ENCODE results near the gene METTL15. TPM values are rescaled to one million over a fixed set of nuclear protein-coding genes. Genes with fewer than 3 reads are reported as not detected.
"Not testable (repeated sequence)": the region's sequence is repeated elsewhere in the genome, so short reads cannot be mapped to it uniquely, and the experiment has no call there.

The METTL15 gene, protein sequence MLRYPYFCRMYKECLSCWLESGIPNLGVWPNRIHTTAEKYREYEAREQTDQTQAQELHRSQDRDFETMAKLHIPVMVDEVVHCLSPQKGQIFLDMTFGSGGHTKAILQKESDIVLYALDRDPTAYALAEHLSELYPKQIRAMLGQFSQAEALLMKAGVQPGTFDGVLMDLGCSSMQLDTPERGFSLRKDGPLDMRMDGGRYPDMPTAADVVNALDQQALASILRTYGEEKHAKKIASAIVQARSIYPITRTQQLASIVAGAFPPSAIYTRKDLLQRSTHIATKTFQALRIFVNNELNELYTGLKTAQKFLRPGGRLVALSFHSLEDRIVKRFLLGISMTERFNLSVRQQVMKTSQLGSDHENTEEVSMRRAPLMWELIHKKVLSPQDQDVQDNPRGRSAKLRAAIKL
- 12.1 and 14.6 TPM in 2 replicates for total RNA-seq (2014; rRNA removed; shearing (Covaris generic))
- polyA plus RNA-seq (2015; cell fraction: cytosol; rRNA removed), result 10.3 and 14.5 TPM in 2 replicates
- 17.7 and 19.3 TPM in 2 replicates for polyA plus RNA-seq (2015; cell fraction: nucleus; rRNA removed)

DNA sequence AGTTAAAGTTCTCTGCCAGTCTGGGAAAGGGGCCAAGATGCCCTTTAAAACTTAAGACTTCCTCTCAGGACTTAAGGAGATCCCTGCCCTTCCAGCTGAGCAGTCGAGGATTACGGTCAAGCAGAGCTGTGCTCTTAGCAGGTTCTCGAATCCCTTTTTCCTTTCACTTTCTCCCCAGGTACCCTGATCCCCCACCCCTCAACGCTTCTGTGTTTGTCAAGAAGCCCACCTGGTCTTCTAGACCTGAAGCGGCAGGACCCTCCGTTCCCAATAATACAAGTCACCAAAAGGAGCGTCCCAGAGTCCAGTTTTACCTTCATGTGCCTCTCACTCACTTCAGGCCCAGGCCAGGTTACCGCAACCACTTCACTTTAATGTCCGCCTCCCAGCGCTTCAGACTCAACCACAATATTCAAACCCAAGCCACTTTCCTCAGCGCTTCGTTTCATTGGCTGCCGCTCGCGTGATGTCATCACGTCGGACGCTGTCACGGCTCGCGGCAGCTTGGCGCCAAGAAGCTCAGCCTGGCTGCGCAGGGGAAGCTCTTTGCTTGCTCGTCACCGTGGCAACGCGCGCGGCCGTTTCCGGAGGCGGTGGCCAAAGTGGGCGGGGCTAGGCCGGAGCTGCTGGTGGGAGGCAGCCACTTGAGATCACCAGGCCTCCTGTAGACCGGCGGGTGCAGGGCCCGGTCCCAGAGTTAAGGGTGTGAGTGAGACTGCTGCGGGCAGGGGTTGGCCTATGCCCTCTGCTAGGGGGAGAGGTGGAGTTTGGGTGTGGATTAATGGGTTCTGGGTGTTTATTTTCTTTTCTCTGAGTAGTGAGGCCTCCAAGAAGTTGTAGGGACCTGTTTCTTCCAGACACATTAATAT, at the start of gene METTL15, which contains the start of gene KIF18A:
Gene METTL15 (plus strand): TSS at position 639 of the 869 bp plus-strand sequence. CDS start 4,947 bp downstream, outside the sequence.
Gene KIF18A (minus strand): TSS at position 407 of the 869 bp plus-strand sequence. CDS start 10,209 bp downstream, outside the sequence.
- peak; percentile 99 for DNase-seq (ENCODE audit: low read depth)

GRCh38 chr11:28071305-28071704, 36.9 kb upstream of the METTL15 start:
- DNase-seq (ENCODE audit: low read depth), result no peak

DNA sequence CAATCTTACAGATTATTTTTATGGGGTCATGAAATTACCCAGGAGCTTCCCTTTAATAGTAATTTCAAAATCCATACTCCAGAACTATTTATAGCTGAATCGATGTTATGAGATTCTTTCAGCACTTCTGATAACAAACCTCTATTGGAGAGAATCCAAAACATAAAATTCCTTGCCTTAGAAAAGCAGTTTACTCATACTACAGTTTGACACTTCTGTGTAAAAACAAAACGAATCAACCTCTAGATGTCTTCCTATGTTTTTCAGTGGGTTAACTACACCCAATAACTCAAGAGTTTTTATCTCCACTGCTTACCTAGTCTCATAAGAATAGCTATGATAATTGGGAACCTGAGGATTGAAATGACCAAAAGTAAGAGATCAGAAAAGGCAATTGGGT, 35.9 kb upstream of the METTL15 start:
- no peak for DNase-seq (ENCODE audit: low read depth)

DNA sequence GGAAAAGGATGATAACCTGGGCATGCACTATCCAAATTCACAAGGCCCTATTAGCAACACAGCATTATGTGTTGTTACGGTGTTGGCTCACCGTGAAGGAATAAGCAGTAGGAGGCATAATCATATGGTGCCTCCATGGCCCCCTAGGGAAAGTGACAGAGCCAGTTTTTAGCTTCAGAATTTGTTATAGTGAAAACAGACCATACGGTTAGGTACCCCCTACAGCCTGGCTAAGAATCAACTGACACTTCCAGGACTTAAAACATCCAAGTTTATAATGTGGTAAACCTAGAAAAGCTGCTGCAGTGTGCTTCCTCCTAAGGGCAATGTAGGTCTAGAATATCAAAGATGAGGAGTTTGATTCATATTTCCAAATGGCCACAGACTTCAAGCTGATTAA, 30.7 kb upstream of the METTL15 start:
- DNase-seq (ENCODE audit: low read depth), result no peak

GRCh38 chr11:28083118-28083517, 25.1 kb upstream of the METTL15 start:
- DNase-seq (ENCODE audit: low read depth), result no peak

GRCh38 chr11:28086569-28086968, 21.6 kb upstream of the METTL15 start:
- DNase-seq (ENCODE audit: low read depth), result peak; percentile 26

- DNase-seq (ENCODE audit: low read depth), result not testable (repeated sequence)
These were observed 21.0 kb upstream of the METTL15 start for GRCh38 chr11:28087192-28087591.

- not testable (repeated sequence) for DNase-seq (ENCODE audit: low read depth)
These were observed 20.5 kb upstream of the METTL15 start for GRCh38 chr11:28087693-28088092.

- no peak for DNase-seq (ENCODE audit: low read depth)
These were observed 18.8 kb upstream of the METTL15 start for GRCh38 chr11:28089378-28089777.

DNA sequence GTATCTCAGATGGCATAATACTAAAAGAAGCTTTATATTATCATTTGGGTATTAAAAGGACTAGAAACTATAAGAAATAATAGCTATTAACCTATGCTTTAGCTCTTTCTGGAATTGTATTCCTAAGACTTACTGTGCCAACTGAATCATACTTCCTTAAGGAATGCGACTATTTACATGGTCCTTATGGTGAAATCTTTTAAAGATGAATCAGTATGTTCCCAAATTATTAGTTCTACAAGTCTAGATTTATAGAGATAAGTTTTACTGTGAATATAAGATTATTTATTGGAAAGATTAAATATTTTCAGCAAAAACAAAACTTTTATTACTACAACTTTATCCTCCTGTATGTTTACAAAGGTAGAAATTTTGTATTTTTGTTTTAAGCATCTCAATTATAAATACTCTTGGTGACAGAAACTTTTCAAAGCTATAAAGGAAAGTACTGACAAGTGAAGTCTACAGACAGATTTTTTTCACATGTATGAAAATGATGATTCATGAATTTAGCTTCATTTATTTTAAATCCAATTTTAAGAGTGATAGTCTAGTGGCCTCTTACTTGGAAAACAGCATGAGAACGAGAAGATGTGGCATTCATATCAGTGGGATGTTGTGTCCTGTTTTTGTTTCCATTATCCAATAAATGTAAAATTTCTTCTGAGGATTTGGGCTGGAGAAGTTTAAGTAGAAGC, 18.0 kb upstream of the METTL15 start:
- DNase-seq (ENCODE audit: low read depth), result no peak

GRCh38 chr11:28092786-28093185, 15.4 kb upstream of the METTL15 start:
- DNase-seq (ENCODE audit: low read depth), result no peak

DNA sequence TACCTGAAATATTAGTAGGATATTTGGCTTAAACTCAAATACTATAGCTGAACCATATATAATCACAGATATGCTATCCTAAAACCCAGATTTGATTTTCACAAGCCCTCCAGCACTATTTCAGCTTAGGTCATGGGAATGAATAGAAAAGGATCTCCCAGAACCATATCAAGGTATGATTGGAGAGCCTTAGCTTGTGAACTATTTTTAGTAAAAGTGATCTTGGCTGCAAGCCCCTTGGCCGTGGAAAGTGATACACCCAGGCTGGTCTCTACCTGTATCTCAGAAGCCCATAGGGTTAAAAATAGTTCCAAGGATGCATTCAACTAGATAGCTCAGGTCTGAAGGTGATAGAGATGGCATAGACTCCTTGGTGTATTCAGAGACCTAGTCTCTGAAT, 9.9 kb upstream of the METTL15 start:
- DNase-seq (ENCODE audit: low read depth), result no peak

DNA sequence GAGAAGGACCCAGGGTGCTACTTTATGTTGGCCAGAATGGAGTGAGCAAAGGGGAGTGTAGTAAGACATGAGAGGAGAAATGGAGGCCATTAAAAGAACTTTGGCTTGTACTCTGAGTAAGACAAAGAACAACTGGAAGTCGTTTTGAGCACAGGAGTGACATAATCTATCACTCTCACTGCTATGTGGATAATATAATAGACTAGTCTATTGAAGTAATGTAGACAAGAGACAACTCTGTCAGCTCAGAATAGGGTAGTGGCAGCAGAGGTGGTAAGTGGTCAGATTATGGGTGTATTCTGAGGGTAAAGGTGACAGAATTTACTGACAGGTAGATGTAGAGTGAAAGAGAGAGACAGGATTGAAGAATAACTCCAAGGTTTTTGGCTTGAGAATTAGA, 8.5 kb upstream of the METTL15 start:
- DNase-seq (ENCODE audit: low read depth), result no peak

- DNase-seq (ENCODE audit: low read depth), result no peak
These were observed 7.5 kb upstream of the METTL15 start for GRCh38 chr11:28100665-28101064.

DNA sequence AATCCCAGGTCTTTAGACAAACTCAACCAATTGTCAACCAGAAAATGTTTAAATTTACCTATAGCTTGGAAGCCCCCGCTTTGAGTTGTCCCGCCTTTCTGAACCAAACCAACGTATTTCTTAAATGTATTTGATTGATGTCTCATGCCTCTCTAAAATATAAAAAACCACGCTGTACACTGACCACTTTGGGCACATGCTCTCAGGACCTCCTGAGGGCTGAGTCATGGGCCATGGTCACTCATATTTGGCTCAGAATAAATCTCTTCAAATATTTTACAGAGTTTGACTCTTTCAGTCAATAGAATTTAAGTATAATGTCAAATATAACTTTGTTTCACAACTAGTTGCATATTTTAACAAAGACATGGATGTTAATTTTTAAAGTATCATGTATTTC, 5.9 kb upstream of the METTL15 start:
- not testable (repeated sequence) for DNase-seq (ENCODE audit: low read depth)

GRCh38 chr11:28104425-28104824, 3.8 kb upstream of the METTL15 start:
- no peak for DNase-seq (ENCODE audit: low read depth)

GRCh38 chr11:28104984-28105383, 3.2 kb upstream of the METTL15 start:
- no peak for DNase-seq (ENCODE audit: low read depth)

DNA sequence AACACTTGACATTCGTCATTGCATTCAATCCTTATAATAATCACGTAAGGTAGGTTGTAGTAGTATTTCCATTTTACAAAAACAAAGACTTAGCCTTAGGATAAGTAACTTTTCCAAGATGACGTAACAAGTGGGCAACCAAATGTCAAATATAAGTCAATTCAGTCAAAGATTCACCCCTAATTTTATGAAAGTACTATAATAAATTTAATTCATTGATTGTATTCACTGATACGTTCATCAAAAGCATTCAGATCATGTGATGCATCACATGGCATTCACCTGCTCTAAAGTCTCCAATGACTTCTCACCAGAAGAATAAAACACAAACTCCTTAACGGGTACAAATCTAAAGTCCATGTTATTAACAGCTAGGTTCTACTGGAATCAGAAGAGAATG, 2.3 kb upstream of the METTL15 start:
- no peak for DNase-seq (ENCODE audit: low read depth)

DNA sequence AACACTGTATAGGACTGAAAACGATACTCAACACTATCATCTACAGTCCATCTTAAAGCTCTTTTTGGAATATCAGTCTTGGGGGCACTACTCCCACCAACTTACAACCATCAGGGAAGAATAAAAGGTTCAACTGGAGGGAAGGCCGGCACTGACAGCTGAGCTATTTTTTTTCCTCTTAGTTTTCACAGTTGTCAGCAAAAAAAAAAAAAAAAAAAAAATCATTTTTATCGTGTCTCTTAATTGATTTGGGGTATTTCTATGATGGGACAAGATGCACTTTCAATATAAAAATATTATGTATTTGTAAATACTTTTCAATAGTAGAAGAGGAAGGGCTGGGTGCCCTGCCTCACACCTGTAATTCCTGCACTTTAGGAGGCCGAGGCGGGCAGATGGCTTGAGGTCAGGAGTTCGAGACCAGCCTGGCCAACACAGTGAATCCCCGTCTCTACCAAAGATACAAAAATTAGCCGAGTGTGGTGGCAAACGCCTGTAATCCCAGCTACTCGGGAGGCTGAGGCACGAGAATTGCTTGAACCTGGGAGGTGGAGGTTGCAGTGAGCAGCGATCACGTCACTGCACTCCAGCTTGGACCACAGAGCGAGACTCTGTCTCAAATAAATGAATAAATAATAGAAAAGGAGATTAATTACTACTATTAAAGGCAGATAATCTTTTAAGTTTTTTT, 1.7 kb upstream of the METTL15 start:
- no peak for DNase-seq (ENCODE audit: low read depth)

GRCh38 chr11:28107191-28107749, 918 bp upstream of the METTL15 start:
- no peak for DNase-seq (ENCODE audit: low read depth)

Data from HT1080 (cell line).